NCI-H2107 (cell line): ENCODE data around the gene EME2.

Experiments used
- DNase-seq: peaks from one replicate; lab custom pipeline; 2025; lab: John Stamatoyannopoulos, UW

The EME2 gene

GRCh38 chr16:1745181-1745899 is 27.3 kb upstream of the EME2 start:
- no peak for DNase-seq

GRCh38 chr16:1745900-1746692 is 26.5 kb upstream of the EME2 start:
- DNase-seq = no peak

DNA sequence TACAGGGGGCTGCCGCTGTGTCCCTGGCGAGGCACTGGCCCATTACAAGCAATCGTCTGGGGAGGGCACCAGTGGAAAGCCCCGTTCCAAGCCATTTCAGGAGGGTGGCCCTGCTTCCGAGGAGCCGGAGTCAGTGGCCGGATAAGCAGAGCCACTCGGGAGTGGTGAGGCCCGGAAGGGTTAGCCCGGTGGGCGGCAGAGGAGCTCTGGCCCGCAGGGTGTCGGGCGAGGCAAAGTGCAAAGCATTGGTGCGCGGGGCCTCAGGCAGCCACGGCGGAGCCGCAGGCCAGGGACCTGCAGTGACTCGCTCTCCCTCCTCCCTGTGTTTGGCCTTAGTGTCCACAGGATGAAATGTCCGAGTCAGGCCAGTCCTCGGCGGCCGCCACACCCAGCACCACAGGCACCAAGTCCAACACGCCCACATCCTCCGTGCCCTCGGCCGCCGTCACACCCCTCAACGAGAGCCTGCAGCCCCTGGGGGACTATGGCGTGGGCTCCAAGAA is 25.9 kb upstream of the EME2 start:
- no peak for DNase-seq

- DNase-seq = no peak
These were observed 24.7 kb upstream of the EME2 start for GRCh38 chr16:1747934-1748333.

GRCh38 chr16:1749152-1750117 is 23.2 kb upstream of the EME2 start:
- DNase-seq = no peak

- DNase-seq = no peak
These were observed 20.7 kb upstream of the EME2 start for GRCh38 chr16:1751946-1752345.

- no peak for DNase-seq
These were observed 19.8 kb upstream of the EME2 start for GRCh38 chr16:1752853-1753252.

DNA sequence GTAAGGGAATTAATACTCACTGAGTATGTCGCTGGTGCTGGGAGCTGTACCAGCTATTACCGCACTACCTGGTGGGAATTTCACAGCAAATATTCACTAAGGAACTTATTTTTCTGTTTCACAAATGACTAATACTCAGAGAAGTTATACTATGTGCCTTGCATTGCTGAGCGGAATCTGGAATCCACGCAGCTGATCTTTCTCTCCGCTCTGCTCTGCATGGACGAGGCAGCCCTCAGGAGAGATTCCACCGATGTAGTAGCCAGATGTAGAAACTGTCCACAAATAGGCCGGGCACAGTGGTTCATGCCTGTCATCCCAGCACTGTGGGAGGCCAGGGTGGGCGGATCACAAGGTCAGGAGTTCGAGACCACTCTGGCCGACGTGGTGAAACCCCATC is 18.4 kb upstream of the EME2 start:
- no peak for DNase-seq

DNA sequence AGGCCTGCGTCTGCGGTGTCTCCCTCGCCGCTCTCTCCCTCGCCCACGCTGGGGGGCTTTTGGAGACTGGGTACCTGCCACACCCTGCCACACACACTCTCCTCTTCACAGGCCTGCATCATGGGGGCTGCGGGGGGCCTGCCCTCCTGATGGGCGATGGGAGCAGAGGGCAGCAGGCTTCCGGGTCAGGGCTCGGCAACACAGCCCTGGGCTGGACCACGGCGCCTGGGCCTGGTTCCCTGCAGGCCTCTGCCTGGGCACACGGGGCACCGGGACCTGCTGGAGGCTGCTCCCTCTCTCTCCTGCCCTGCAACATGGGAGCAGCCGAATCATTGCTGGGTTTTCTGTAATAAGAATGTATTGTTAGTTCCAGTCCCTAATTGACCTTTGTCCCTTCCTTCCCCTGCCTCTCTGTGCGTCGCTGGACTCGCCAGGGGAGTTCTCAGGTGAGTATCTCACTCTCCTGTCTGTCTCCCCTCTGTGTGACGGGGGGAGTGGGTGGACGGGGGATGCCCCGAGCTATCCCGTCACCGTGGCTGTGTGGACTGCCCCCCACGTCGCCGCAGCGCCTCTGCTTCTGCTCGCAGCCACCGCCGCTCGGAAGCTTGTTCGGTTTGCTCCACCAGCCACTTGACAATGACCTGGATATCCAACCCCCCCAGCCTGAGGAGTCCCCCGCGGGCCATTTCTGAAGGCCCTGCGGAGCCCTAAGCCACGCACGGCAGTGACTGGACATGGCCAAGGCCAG is 14.7 kb upstream of the EME2 start:
- DNase-seq = no peak

- DNase-seq = no peak
These were observed 13.7 kb upstream of the EME2 start for GRCh38 chr16:1758923-1759322.

- DNase-seq = no peak
These were observed 13.1 kb upstream of the EME2 start for GRCh38 chr16:1759511-1759910.

DNA sequence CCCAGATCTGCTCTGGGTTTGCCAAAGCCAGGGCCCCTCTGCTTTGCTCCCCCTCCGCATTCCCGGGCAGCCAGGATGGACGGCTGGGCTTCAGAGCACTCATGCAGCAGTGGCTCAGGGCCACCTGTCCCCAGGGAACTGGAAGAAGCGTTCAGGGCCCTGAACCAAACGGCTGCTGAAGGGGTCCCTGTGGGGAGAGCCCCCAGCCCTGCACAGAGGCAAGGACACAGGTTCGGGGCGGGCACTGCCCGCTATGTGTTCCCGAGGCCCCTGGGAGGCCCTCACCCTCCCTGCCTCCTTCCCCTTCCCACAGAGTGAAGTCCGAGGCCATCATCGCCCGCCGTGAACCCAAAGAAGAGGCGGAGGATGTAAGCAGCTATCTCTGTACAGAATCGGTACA is 11.7 kb upstream of the EME2 start:
- DNase-seq = no peak

GRCh38 chr16:1761751-1762150 is 10.9 kb upstream of the EME2 start:
- no peak for DNase-seq

- no peak for DNase-seq
These were observed 10.3 kb upstream of the EME2 start for GRCh38 chr16:1762196-1762878.

GRCh38 chr16:1762879-1763520 is 9.6 kb upstream of the EME2 start:
- no peak for DNase-seq

GRCh38 chr16:1763521-1764511 is 8.8 kb upstream of the EME2 start:
- no peak for DNase-seq

- no peak for DNase-seq
These were observed 7.6 kb upstream of the EME2 start for GRCh38 chr16:1764971-1765370.

GRCh38 chr16:1765826-1766225 is 6.8 kb upstream of the EME2 start:
- no peak for DNase-seq

DNA sequence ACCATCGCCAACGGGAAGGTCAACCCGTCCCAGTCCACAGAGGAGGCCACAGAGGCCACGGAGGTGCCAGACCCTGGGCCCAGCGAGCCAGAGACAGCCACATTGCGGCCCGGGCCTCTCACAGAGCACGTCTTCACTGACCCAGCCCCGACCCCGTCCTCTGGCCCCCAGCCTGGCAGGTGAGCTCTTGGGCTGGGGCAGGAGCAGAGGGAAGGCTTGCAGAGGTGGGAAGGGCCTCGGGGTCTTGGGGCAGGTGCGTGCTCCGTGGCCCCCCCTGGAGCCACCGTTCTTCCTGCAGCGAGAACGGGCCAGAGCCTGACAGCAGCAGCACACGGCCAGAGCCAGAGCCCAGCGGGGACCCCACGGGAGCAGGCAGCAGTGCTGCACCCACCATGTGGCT is 6.4 kb upstream of the EME2 start:
- no peak for DNase-seq
